Measurements from ENCODE around the gene RAD23B.
"Not testable (repeated sequence)": the region's sequence is repeated elsewhere in the genome, so short reads cannot be mapped to it uniquely, and the experiment has no call there.

Gene RAD23B

DNA sequence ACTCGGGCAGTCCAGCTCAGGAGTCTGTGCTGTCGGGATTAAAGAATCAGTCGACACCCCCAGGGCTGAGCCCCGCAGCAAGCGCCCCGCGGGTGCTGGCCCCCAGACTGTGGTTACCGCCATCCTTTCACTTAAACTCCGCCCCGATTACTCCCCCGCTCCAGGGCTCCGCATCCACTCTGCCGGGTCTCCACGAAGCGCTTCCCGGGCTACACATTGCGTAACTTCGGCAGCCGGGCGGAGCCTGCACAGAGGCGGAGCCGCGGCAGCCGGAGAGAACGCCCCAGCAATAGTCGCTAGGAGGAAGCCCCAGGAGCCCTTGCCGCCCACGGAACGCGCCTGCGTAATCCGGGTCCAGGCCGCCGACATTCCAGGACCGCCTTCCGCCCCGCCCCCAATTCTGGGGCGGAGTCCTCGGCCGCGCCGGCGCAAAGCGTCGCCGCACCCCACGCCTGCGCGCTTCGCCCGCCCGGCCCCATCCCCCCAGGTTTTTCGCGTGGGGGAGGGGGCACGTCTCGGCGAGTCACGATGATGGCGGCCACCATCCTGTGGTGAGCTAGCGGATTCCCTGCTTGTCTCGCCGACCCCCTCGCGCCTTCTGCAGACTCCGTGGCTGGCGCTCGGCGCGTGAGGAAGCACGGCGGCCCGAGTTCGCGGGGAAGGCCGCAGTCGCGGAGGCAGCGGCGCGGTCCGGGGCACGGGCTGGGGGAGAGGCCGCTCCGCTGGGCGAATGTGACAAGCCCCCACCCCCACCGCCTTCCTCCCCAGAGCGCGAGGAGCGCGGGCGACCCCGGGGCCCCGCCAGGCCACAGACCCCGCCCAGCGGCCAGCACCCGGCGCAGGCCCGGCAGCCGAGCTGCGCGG is at the start of gene RAD23B:
Gene RAD23B, plus strand, starts transcription at position 521 of the 864 bp plus-strand sequence. CDS start 351 bp downstream, outside the sequence.
- DNase-seq (ENCODE audit: low read depth) = peak; percentile 99

- DNase-seq (ENCODE audit: low read depth) = no peak
Observed at GRCh38 chr9:107235765-107236442, 47.2 kb upstream of the RAD23B start.

DNA sequence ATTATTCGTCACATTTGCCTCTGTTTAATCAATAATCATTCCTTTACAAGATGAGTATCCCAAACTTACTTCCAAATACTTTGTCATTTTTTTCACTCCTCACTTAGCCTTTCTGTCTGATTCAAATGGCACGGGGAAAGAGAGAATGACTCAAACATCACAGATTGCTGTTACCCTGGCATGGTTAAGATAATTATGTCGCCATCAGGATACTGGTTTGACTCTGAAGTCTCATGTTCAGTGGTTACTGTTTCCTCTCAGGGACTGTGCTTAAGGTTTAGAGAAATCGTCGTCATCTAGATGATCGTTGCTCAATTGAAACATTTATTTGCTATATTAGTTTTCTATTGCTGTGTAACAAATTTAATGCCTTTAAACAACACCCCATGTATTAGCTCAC is 45.2 kb upstream of the RAD23B start:
- no peak for DNase-seq (ENCODE audit: low read depth)

DNA sequence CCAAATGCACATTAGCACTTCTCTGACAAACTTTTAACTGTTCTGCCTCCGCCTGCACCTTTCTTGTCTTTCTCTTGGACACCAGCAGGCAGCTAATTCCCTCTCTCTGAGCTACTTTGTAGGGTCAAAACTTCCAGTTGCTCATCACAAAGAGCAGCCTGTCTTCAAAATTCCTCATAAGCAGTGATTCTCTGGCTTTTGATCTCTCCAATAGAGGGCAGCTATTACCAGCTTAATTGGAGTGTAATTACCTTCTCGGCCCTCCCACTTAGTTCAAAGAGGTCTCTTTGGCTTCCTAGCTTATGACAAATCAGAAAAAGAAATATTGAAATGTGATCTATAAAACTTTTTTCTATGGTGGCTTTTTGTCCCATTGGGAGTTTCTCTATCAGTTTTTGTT is 43.6 kb upstream of the RAD23B start:
- DNase-seq (ENCODE audit: low read depth) = peak; percentile 57

DNA sequence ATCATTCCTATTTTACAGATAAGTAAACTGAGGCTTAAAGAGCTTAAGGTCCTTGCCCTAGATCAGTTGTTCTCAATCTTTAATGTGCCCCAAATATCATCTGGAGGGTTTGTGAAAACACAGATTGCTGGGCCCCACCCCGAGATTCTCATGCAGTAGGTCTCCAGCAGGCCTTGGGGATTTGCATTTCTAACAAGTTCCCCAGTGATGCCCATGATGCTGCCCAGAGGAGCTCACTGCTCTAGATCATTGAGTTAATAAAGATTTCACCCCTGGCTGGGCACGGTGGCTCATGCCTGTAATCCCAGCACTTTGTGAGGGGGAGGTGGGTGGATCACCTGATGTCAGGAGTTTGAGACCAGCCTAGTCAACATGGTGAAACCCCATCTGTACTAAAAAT is 42.8 kb upstream of the RAD23B start:
- DNase-seq (ENCODE audit: low read depth) = no peak

DNA sequence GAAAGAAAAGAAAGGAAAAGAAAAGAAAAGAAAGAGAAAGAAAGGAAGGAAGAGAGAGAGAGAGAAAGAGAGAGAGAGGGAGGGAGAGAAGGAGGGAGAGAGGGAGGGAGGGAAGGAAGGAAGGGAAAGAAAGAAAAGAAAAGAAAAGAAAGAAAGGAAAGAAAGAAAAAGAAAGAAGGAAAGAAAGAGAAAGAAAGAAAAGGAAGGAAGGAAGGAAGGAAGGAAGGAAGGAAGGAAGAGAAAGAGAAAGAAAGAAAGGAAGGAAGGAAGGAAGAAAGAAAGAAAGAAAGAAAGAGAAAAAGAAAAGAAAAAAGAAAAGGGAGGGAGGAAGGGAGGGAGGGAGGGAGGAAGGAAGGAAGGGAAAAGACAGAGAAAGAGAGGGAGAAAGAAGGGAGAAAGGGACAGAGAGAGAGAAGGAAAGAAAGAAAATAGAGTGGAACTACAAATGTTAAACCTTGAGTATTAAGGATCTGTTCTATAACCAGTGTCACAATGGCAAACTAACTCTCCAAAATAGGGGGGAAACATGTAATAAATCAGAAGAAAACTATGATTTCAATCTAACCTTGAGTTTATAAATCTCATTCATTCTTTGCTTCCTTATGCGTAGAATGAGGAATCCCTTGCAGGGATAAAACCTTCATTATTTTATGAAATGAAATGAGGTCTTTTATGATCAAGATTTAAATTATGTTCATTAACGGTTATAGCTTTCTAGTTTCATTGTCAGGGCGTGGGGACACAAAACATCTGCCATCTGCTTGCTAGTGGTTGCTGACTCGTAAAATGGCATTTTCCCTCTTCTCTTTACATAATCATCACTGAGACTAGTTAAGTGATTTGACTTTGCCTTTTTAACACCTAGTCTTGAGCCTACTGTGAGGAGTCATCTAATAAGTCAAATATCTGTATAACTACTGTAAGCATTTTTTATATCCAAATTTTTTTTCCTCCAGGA is 40.7 kb upstream of the RAD23B start:
- peak; percentile 66 for DNase-seq (ENCODE audit: low read depth)

GRCh38 chr9:107243742-107244141 is 39.3 kb upstream of the RAD23B start:
- DNase-seq (ENCODE audit: low read depth) = peak; percentile 66

DNA sequence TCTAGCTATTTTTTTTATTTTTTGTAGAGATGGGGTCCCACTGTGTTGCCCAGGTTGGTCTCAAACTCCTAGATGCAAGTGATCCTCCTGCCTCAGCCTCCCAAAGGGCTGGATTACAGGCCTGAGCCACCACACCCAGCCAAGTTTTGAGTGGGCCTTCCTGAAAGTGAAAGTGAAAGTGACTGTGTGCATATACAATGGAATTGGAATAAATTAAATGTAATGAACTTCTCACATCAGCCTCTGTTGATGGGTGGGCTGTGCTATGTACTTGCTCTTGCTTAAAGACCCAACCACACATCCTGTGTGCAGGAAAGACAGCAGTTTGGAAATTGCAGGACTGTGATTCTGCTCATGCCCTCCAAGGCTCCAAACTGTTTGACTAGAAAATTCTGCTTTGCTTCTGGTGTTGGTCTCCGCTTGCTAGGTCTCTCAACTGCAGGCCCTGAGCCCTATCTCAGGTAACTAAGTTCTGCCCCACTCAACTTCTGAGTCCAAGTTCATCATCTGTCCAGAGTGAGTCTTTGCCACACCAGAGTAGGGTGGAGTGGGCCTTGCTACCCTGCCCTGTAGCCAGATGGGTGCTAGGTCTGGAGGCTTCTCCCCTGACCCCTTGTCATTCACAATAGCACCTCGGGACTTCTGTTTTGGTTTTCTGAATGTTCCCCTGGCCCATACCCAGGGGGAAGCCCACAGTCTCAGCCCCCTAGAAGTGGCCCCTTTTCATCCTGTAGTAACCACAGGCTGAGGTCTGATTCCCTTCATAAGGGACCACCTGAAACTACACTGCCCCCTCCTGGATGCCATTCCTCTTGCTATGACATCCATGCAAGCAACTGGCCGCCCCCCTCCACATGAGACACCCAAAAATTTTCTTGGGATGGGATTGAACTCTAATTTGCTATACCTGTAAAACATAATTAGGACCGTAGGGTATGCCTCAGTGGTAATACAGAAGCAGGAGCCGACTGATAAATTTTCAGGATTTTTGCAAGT is 36.5 kb upstream of the RAD23B start:
- DNase-seq (ENCODE audit: low read depth) = no peak

DNA sequence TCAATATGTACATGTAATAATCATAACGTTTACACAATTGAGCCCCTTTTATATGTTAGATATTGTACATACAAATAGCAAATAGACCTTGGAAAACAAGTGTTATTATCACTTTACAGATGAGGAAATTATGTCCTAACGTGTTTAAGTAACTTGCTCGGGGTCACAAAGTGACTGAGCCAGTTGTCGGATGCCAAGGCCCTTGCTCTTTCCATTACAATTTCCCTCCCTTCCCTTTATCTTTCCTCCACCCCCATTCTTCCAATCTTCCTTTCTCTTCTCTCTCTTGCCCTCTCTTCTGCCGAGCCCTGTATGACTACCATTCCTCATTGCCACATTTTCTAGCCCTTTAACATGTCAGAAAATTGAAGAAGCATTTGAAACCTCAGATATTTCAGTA is 34.4 kb upstream of the RAD23B start:
- DNase-seq (ENCODE audit: low read depth) = no peak

DNA sequence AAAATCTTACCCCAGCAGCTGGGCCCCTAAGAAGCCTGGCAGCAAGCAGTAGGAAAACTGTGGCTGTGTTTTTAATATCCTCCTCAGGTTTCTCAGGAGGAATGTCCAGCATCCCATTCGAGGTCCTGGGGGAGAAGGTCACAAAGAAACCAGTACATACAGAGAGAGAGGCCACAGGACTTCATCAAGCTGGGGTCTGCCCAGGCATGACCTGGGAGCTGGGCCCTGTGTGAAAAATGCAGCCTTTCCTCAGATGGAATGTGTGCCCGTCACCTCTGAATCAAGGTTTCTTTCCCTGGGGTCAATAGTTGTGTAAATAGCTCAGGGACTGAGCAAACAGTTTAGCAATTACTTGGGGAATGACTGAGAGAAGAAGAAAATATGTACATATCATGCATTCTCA is 33.9 kb upstream of the RAD23B start:
- peak; percentile 66 for DNase-seq (ENCODE audit: low read depth)

DNA sequence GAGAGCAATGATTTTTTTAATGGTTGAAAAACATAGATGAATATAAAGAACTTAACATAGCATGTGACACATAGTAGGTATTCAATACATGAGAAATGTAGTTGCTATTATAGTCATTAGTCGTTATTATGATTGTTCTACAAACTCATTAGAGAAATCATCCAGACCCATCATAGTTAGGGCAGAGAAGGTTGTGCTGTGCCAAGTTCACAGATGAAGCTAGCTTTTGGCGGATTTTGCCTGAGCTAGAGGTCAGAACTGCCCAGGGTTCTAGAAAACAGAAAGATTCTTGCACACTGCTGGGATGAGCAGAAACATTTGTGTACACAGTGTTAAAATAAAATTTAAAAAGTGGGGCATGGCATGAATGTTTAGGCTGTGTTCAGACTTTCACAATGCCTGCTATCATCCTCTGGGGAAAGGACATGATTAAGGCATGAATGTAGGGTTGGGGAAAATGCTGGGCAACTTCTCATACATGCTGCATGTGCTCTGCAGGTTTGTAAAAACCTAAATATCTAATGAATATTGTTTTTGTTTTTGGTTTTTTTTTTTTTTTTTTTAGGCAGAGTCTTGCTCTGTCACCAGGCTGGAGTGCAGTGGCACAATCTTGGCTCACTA is 33.3 kb upstream of the RAD23B start:
- no peak for DNase-seq (ENCODE audit: low read depth)

- peak; percentile 95 for DNase-seq (ENCODE audit: low read depth)
Observed at GRCh38 chr9:107251756-107252322, 31.2 kb upstream of the RAD23B start.

- DNase-seq (ENCODE audit: low read depth) = no peak
Observed at GRCh38 chr9:107258919-107259318, 24.2 kb upstream of the RAD23B start.

- not testable (repeated sequence) for DNase-seq (ENCODE audit: low read depth)
Observed at GRCh38 chr9:107259751-107260313, 23.2 kb upstream of the RAD23B start.

DNA sequence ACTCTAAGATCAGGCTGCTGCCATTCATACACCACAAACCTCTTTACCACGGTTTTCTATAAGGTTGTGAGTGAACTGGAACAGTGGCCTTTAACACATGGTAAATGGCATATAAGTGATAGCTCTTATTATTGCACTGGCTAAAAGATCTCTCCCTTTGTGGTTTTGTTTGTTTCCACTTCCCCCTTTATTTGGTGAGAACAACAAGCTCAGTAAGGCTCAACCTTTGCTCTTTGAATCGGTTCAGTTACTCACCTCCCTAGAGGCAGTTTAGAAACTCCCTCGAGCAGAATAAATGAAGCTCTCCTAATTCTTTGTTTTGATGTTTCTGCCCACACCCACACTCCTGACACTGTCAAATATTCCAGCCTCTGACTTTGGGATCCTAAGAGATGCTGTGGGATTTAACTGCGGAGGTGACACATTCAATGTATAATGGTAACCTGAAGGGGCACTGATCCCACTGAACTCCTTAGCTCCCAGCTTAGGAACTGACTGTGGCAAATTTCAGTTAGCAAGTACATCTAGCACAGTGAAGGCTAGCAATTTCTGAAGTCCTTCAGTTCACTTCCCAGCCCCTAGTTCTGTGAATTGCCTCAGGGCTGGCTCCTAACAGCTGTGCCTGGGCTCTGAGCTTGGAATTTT is 22.5 kb upstream of the RAD23B start:
- no peak for DNase-seq (ENCODE audit: low read depth)

- DNase-seq (ENCODE audit: low read depth) = no peak
Observed at GRCh38 chr9:107261106-107261505, 22.0 kb upstream of the RAD23B start.

- DNase-seq (ENCODE audit: low read depth) = no peak
Observed at GRCh38 chr9:107263289-107263688, 19.8 kb upstream of the RAD23B start.

DNA sequence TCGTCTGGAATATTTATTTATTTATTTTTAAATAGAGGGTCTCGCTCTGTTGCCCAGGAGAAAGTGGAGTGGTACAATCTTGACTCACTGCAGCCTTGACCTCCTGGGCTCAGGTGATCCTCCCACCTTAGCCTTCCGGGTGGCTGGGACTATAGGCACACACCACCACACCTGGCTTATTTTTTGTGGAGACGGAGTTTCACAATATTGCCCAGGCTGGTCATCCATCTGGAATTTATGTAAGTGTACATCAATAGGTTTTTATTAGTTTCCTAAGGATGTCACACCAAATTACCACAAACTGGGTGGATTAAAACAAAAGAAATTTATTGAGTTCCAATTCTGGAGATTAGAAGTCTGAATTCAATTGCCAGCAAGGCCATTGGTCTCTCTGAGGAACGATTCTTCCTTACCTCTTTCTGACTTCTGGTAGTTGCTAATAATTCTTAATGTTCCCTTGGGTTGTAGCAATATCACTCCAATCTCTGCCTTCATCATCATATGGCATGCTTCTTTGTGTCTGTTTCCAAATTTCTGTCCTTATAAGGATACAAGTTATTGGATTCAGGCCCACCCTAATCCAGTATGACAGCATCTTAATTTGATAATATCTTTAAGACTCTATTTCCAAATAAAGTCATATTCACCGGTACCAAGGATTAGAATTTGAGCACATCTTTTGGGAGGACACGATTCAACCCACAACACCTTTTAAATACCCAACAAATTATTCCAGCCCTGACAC is 16.3 kb upstream of the RAD23B start:
- peak; percentile 49 for DNase-seq (ENCODE audit: low read depth)

DNA sequence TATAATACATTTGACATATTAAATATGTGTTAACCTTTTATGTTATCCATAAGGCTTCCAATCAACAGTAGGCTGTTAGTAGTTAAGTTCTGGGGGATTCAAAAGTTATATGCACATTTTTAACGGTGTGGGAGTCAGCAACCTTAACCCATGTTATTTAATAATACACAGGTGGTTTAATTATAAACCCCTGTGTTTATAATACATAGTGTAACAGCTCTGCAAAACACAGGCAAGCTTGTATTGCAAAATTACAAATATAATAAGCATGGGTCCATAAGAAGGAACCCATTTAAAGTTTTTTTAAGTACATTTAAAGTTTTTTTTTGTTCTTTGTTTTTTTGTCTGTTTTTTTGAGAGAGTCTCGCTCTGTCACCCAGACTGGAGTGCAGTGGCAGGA is 14.5 kb upstream of the RAD23B start:
- DNase-seq (ENCODE audit: low read depth) = no peak
